ENCODE results near the gene NCOA7.

The NCOA7 gene

GRCh38 chr6:125790358-125791150 is at the start of gene NCOA7:
Gene NCOA7 (plus strand): TSS chr6:125790960. CDS start chr6:125815355, 24,395 bp downstream.
- in situ Hi-C loops (cut with MboI; ENCODE audit: low sequenced_read_pairs), result loop anchor here (5.0 kb wide), 1 partner anchor 167 kb away; the partner anchor contains the start of gene HINT3

GRCh38 chr6:125741336-125741735 is 49.4 kb upstream of the NCOA7 start:
- in situ Hi-C loops (cut with MboI; ENCODE audit: low sequenced_read_pairs), result no loop called here

- in situ Hi-C loops (cut with MboI; ENCODE audit: low sequenced_read_pairs), result no loop called here
Observed at GRCh38 chr6:125742024-125742423, 48.7 kb upstream of the NCOA7 start.

GRCh38 chr6:125742464-125743120 is 48.2 kb upstream of the NCOA7 start:
- in situ Hi-C loops (cut with MboI; ENCODE audit: low sequenced_read_pairs), result no loop called here

GRCh38 chr6:125743604-125744003 is 47.2 kb upstream of the NCOA7 start:
- in situ Hi-C loops (cut with MboI; ENCODE audit: low sequenced_read_pairs), result no loop called here

GRCh38 chr6:125745281-125746018 is 45.3 kb upstream of the NCOA7 start:
- in situ Hi-C loops (cut with MboI; ENCODE audit: low sequenced_read_pairs), result no loop called here

- in situ Hi-C loops (cut with MboI; ENCODE audit: low sequenced_read_pairs), result no loop called here
Observed at GRCh38 chr6:125746019-125746414, 44.7 kb upstream of the NCOA7 start.

- in situ Hi-C loops (cut with MboI; ENCODE audit: low sequenced_read_pairs), result no loop called here
Observed at GRCh38 chr6:125746731-125747588, 43.8 kb upstream of the NCOA7 start.

- in situ Hi-C loops (cut with MboI; ENCODE audit: low sequenced_read_pairs), result no loop called here
Observed at GRCh38 chr6:125747589-125748405, 43.0 kb upstream of the NCOA7 start.

- in situ Hi-C loops (cut with MboI; ENCODE audit: low sequenced_read_pairs), result no loop called here
Observed at GRCh38 chr6:125748406-125749172, 42.2 kb upstream of the NCOA7 start.

GRCh38 chr6:125749173-125749864 is 41.4 kb upstream of the NCOA7 start, which contains the start of gene HEY2:
Gene HEY2 (plus strand): TSS chr6:125749632. CDS start chr6:125749777, 145 bp downstream.
- in situ Hi-C loops (cut with MboI; ENCODE audit: low sequenced_read_pairs), result no loop called here

- in situ Hi-C loops (cut with MboI; ENCODE audit: low sequenced_read_pairs), result no loop called here
Observed at GRCh38 chr6:125749865-125750691, 40.7 kb upstream of the NCOA7 start.

GRCh38 chr6:125750692-125751333 is 39.9 kb upstream of the NCOA7 start:
- in situ Hi-C loops (cut with MboI; ENCODE audit: low sequenced_read_pairs), result no loop called here

- in situ Hi-C loops (cut with MboI; ENCODE audit: low sequenced_read_pairs), result no loop called here
Observed at GRCh38 chr6:125751334-125751916, 39.3 kb upstream of the NCOA7 start.

GRCh38 chr6:125752773-125753172 is 38.0 kb upstream of the NCOA7 start:
- in situ Hi-C loops (cut with MboI; ENCODE audit: low sequenced_read_pairs), result no loop called here

- in situ Hi-C loops (cut with MboI; ENCODE audit: low sequenced_read_pairs), result no loop called here
Observed at GRCh38 chr6:125753218-125753936, 37.4 kb upstream of the NCOA7 start.

All from HL-60/S4 (cell line).